ENCODE measurements around the gene NXPH2.
A peak's percentile ranks its signal among the peaks of the same experiment; 100 is the strongest.
"Not testable (repeated sequence)": the region's sequence is repeated elsewhere in the genome, so short reads cannot be mapped to it uniquely, and the experiment has no call there.

Gene NXPH2

DNA sequence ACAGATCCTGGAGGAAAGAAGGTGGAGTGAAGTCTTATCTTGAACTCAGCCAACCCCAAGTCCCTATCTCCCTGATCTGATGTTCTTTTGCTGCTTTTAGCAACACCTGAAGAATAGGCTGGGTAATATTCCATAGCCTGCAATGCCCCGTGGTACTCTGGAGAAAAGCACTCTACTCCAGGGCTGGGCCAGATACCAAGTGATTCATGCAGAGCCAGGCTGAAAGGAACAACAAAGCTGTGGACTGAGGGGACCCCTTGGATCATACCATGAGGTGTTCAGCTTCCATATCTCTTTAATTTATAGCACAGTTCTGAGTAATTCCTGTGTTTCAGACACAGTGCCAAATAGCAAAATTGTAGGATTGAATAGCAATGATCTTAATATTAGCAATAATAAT is 130.6 kb downstream of the NXPH2 start:
- H3K27ac ChIP-seq, result no peak overlapping the region
- peak; percentile 14 for DNase-seq (ENCODE audit: low read depth, low spot score)

GRCh38 chr2:138648606-138649005 is 131.6 kb downstream of the NXPH2 start:
- no peak for DNase-seq (ENCODE audit: low read depth, low spot score)
- no peak overlapping the region for H3K27ac ChIP-seq

DNA sequence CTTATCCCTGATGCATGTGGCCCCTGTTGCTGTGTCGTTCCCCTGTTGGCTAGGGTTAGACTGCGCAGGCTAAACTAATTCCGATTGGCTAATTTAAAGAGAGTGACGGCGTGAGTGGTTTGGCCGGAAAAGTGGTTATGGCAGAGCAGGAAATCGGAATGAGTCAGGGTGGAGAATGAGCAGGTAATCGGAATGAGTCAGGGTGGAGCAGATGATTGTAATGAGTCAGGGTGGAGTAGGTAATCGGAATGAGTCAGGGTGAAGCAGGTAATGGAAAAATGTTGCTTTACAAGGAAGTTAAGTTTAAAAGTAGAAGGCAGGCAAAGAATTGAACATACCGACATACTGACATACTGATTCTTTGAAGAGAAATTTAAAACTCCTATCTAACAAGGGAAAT is 135.4 kb downstream of the NXPH2 start:
- not testable (repeated sequence) for DNase-seq (ENCODE audit: low read depth, low spot score)
- peak overlapping the region; percentile 73 for H3K27ac ChIP-seq

DNA sequence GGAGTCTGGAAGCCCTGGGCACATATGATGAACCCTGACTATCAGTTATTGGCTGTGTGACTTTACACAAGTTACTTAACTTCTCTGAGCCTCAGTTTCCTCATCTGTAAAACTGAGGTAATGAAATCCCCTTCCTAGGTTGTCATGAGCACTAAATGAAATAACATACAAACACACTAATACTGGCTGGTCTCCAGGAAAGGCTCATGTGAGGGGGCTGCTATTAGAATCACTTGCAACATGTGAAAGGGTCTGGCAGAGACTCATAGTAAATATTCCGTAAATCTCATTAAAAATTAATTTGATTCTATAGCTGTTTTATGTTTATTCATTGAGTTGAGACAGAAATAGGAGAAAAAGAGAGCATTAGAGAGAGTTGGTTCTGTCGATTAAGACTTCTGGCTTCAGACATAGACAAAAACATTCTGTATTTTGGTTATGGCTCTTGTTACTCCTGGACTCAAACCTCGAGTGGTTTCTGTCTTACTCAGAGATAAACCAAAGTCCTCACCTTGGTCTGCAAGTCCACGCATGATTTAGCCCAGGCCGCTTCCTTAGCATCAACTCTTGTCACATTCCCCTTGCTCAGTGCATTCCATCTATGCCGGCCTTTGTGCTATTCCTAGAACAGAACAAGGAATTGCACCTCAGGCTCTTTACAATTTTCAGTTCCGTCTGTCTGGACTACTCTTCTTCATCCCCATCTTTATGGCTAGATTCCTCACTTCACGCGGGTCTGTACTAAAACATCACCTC is 139.1 kb downstream of the NXPH2 start:
- no peak overlapping the region for H3K27ac ChIP-seq
- DNase-seq (ENCODE audit: low read depth, low spot score), result no peak

DNA sequence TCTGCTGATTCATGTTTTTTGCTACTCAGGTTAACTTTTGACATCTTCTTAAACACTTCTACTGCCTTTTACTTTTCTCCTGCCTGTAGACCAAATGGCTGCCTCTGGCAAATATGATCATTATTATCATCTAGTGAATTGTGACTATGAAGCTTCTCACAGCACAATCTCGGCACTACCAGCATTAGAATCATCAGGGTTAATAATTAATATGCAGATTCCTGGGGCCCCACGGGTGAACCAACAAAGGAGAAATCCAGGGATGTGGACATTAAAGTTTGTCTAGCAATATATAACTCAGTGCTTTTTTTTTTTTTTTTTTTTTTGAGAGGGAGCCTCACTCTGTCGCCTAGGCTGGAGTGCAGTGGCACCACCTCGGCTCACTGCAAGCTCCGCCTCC is 142.5 kb downstream of the NXPH2 start:
- DNase-seq (ENCODE audit: low read depth, low spot score), result no peak
- no peak overlapping the region for H3K27ac ChIP-seq

DNA sequence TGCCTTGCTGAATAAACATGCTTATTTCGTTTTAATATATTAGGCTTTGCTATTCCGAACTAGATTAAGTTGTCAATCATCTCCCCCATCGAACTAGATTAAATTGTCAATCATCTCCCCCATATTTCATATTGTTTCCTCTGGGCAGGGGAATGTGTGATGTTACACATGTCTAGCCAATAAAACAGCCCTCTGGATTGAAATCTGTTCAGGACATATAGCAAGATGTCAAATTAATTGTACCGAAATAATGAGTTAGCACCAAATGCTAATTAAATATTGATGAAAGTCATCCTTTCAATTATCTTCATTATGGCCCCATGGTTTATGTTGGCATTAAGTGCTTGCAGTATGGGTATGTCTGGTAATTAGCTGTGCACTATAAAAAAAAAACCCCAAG is 143.1 kb downstream of the NXPH2 start:
- no peak for DNase-seq (ENCODE audit: low read depth, low spot score)

GRCh38 chr2:138633049-138633448 is 147.1 kb downstream of the NXPH2 start:
- H3K27ac ChIP-seq, result peak overlapping the region; percentile 92
- DNase-seq (ENCODE audit: low read depth, low spot score), result no peak

More for the DNA sequence above, 143.1 kb downstream of the NXPH2 start:
- no peak overlapping the region for H3K27ac ChIP-seq

DNA sequence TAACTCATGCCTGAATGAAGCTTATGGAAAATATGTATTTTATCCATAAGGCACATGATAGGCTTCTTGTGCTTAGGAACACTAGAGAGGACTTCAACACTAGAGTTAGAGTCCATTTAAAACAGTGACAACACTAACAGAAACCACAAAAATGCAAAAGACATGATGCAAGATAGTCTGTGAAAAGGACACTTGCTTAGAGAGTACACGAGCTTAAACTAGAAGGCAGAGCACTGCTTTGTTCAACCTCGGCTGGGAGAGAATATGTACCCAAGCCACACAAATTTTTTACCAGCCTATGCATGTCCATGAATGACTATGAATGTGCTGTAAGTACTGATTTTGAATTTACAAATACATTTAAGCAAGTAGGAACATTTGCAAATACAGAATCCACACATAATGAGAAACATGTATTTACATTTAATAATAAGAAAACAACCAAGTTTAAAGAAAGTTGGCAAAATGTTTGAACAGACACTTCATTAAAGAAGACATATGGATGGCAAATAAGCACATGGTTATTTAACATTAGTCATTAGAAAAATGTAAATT is 148.0 kb downstream of the NXPH2 start:
- DNase-seq (ENCODE audit: low read depth, low spot score), result no peak
- H3K27ac ChIP-seq, result peak overlapping the region; percentile 92

- H3K27ac ChIP-seq, result peak overlapping the region; percentile 92
- DNase-seq (ENCODE audit: low read depth, low spot score), result no peak
These were observed 150.0 kb downstream of the NXPH2 start for GRCh38 chr2:138630164-138630563.

DNA sequence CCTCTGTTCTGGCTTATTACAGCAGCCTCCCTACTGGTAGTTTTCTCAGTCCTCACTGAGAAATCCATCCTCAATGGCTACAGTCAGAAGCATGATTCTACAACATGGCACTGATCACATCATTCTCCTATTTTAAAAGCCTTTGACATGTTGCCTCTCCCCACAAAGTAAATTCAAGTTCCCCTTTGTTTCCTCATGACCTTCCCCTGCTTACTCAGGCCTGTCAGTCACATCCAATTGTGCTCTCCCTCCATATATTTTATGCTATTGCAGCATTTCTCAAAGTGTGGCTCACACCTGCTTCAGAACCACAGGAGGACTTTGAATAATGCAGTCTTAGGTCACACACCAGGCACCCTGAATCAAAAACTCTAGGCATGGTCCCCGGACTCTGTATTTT is 154.0 kb downstream of the NXPH2 start:
- H3K27ac ChIP-seq, result no peak overlapping the region
- no peak for DNase-seq (ENCODE audit: low read depth, low spot score)

DNA sequence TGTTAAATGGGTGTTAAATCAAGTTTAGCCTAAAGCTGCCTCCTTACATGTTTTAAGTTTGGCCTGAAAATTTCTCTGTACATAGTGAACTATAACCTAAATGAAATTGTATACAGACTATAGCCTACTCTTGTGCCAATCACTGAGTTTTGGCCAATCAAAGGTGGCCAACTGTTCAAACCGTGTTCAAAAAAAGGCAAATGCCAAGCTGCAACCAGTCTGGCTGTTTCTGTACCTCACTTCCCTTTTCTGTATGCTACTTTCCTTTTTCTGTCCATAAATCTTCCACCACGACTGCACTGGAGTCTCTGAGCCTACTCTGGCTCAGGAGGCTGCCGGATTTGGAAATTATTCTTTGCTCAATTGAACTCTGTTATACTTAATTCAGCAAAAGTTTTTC is 157.6 kb downstream of the NXPH2 start:
- no peak overlapping the region for H3K27ac ChIP-seq
- no peak for DNase-seq (ENCODE audit: low read depth, low spot score)

GRCh38 chr2:138621139-138621538 is 159.1 kb downstream of the NXPH2 start:
- no peak for DNase-seq (ENCODE audit: low read depth, low spot score)
- H3K27ac ChIP-seq, result no peak overlapping the region

DNA sequence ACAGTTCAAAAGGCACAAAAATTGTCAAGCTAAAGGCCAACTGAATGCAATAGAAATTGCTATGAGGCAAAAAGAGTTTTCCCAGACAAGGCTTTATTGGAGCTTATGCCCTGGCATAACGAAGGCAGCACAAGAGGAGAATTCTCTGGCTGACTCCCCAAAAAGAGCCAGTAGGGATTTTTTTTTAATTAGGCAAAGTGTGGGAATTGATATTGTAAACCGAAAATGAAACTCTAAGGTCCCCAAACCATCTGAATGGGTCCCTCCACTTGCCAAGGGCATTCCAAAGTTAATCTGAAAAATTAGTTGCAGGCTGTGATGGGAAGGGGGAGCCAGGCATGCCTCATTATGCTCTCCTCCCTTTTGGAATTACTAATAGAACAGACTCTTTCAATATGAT is 159.8 kb downstream of the NXPH2 start:
- DNase-seq (ENCODE audit: low read depth, low spot score), result no peak
- no peak overlapping the region for H3K27ac ChIP-seq

All from epithelial cell of prostate (primary cell).